OCI-LY1 (cell line): Measurements from ENCODE around the gene VEGFB.

Source experiments
- H2AFZ ChIP-seq: fragments of 200-600 bp; sonication (generic), shearing (Covaris generic); 2 replicates; pipeline ENCODE4 v1.6.0; 2014; ENCODE audit warnings: antibody characterized with exemption, mild to moderate bottlenecking, low read length
- H3F3A ChIP-seq: fragments of 200-600 bp; sonication (generic), shearing (Covaris generic); 2 replicates; pipeline ENCODE4 v1.6.0; 2014; ENCODE audit warnings: mild to moderate bottlenecking, antibody characterized with exemption, low read length, moderate library complexity; ENCODE audit not compliant: insufficient read depth
- H3K27ac ChIP-seq: fragments of 200-600 bp; sonication (generic); 2 replicates; pipeline ENCODE4 v1.5.1; 2014; ENCODE audit warnings: low read length, mixed run types, mild to moderate bottlenecking, low read depth; ENCODE audit not compliant: poor library complexity, severe bottlenecking
- H3K27me3 ChIP-seq: fragments of 200-600 bp; sonication (generic); 2 replicates; pipeline ENCODE4 v1.6.0; 2014; ENCODE audit warnings: antibody characterized with exemption, mild to moderate bottlenecking, low read length, moderate library complexity; ENCODE audit not compliant: insufficient read depth
- H3K36me3 ChIP-seq: fragments of 200-600 bp; sonication (generic); 2 replicates; pipeline ENCODE4 v1.6.1; 2014; ENCODE audit warnings: mild to moderate bottlenecking, antibody characterized with exemption, low read length, moderate library complexity, mixed read lengths; ENCODE audit not compliant: insufficient read depth
- H3K4me1 ChIP-seq: fragments of 200-600 bp; sonication (generic); 2 replicates; pipeline ENCODE4 v1.5.1; 2014; ENCODE audit warnings: mild to moderate bottlenecking, low read length, moderate library complexity; ENCODE audit not compliant: insufficient read depth, severe bottlenecking
- H3K4me2 ChIP-seq: fragments of 200-600 bp; sonication (generic), shearing (Covaris generic); 2 replicates; pipeline ENCODE4 v1.6.1; 2014; ENCODE audit warnings: low read length
- H3K4me3 ChIP-seq: fragments of 200-600 bp; sonication (generic); 2 replicates; pipeline ENCODE4 v1.5.1; 2014; ENCODE audit warnings: low read length, low read depth, mild to moderate bottlenecking, mixed read lengths; ENCODE audit not compliant: poor library complexity, severe bottlenecking
- H3K79me2 ChIP-seq: fragments of 200-600 bp; shearing (Covaris generic); 2 replicates; pipeline ENCODE4 v1.6.1; 2016; ENCODE audit warnings: mixed run types, low read length, mixed read lengths; ENCODE audit not compliant: insufficient read depth
- H3K9ac ChIP-seq: fragments of 200-600 bp; sonication (generic), shearing (Covaris generic); 2 replicates; pipeline ENCODE4 v1.6.1; 2014; ENCODE audit warnings: mild to moderate bottlenecking, low read length, mixed read lengths
- H3K9me2 ChIP-seq: fragments of 200-600 bp; sonication (generic), shearing (Covaris generic); 2 replicates; pipeline ENCODE4 v1.6.1; 2014; ENCODE audit warnings: low read depth, mild to moderate bottlenecking, low read length, mixed read lengths
- H3K9me3 ChIP-seq: fragments of 200-600 bp; shearing (Covaris generic); 2 replicates; pipeline ENCODE4 v1.6.1; 2014; ENCODE audit warnings: low read length, mixed read lengths
- H4K20me1 ChIP-seq: fragments of 200-600 bp; sonication (generic), shearing (Covaris generic); 2 replicates; pipeline ENCODE4 v1.6.0; 2016; ENCODE audit warnings: mild to moderate bottlenecking, low read length; ENCODE audit not compliant: insufficient read depth
- EZH2 ChIP-seq: fragments of 200-600 bp; sonication (generic), shearing (Covaris generic); IDR thresholded peaks from 2 replicates; pipeline ENCODE4 v1.8.0; 2017; ENCODE audit warnings: borderline replicate concordance, mixed run types, mild to moderate bottlenecking, antibody characterized with exemption, low read length, moderate library complexity, mixed read lengths
- TF ChIP-seq, protein P1 (sequence below): fragments of 200-600 bp; sonication (generic), shearing (Covaris generic); IDR thresholded peaks from 2 replicates; pipeline ENCODE4 v1.5.1; 2017; ENCODE audit warnings: mild to moderate bottlenecking, antibody characterized with exemption, low read length, moderate library complexity, mixed read lengths

VEGFB gene

DNA sequence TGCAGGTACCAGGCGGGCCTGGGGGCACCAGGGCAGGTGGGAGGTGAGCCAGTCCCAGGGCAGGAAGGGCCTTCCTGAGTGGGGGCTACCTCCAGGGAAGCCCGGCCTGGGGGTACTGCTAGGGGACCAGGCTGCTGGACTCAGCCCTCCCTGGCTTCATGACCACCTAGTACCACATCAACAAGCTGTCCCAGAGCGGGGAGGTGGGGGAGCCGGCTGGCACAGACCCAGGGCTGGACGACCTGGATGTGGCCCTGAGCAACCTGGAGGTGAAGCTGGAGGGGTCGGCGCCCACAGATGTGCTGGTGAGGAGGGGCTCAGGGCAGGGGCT is 15.1 kb upstream of the VEGFB start:
- Histone ChIP-seq H3K9me2 (no peaks in the 10 kb centered on the region), H3K4me2 (no peak overlapping the region), H3K4me3 (no peak overlapping the region), H3K27me3 (no peaks in the 10 kb centered on the region), H3K4me1 (peaks cover 2% of the 10 kb centered on the region), H3K9me3 (no peaks in the 10 kb centered on the region), H3F3A (no peaks in the 10 kb centered on the region), H3K36me3 (peaks cover 59% of the 10 kb centered on the region), H2AFZ (no peak overlapping the region), H4K20me1 (no peaks in the 10 kb centered on the region), H3K27ac (no peak overlapping the region), H3K79me2 (no peaks in the 10 kb centered on the region), H3K9ac (no peak overlapping the region)
- TF ChIP-seq, protein P1, sequence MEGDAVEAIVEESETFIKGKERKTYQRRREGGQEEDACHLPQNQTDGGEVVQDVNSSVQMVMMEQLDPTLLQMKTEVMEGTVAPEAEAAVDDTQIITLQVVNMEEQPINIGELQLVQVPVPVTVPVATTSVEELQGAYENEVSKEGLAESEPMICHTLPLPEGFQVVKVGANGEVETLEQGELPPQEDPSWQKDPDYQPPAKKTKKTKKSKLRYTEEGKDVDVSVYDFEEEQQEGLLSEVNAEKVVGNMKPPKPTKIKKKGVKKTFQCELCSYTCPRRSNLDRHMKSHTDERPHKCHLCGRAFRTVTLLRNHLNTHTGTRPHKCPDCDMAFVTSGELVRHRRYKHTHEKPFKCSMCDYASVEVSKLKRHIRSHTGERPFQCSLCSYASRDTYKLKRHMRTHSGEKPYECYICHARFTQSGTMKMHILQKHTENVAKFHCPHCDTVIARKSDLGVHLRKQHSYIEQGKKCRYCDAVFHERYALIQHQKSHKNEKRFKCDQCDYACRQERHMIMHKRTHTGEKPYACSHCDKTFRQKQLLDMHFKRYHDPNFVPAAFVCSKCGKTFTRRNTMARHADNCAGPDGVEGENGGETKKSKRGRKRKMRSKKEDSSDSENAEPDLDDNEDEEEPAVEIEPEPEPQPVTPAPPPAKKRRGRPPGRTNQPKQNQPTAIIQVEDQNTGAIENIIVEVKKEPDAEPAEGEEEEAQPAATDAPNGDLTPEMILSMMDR = no peak
- no peak for TF ChIP-seq EZH2

DNA sequence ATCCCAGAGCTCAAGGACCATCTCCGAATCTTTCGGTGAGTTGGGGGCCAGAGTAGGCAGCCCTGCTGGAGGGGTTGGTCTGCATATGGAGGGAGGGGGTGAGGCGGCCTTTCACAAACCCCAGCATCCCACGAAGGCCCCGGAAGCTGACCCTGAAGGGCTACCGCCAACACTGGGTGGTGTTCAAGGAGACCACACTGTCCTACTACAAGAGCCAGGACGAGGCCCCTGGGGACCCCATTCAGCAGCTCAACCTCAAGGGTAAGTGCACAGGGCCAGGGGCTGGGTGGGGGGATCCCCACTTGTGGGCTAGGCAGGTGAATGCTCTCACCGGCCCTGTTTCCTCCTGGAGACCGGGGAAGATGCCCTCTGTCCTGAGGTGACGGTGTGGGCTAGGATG is 14.6 kb upstream of the VEGFB start:
- H3K79me2 ChIP-seq = no peaks in the 10 kb centered on the region
- no peak for TF ChIP-seq EZH2
- TF ChIP-seq, protein P1 = no peak

DNA sequence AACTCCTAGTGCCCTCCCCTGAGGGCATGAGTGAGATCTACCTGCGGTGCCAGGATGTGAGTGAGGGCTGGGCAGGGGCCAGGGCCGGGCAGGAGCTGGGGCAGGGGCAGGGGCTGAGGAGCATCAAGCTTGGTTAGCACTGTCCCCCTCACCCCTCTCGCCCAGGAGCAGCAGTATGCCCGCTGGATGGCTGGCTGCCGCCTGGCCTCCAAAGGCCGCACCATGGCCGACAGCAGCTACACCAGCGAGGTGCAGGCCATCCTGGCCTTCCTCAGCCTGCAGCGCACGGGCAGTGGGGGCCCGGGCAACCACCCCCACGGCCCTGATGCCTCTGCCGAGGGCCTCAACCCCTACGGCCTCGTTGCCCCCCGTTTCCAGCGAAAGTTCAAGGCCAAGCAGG is 14.1 kb upstream of the VEGFB start:
- H3K36me3 ChIP-seq = peaks cover 53% of the 10 kb centered on the region
- H3F3A ChIP-seq = no peaks in the 10 kb centered on the region
- no peak overlapping the region for H3K4me2 ChIP-seq
- no peak for TF ChIP-seq EZH2
- TF ChIP-seq, protein P1 = no peak
- H2AFZ ChIP-seq = no peak overlapping the region
- no peaks in the 10 kb centered on the region for H3K79me2 ChIP-seq
- no peak overlapping the region for H3K4me3 ChIP-seq
- no peaks in the 10 kb centered on the region for H4K20me1 ChIP-seq
- no peaks in the 10 kb centered on the region for H3K27me3 ChIP-seq
- no peaks in the 10 kb centered on the region for H3K9me2 ChIP-seq
- no peaks in the 10 kb centered on the region for H3K9me3 ChIP-seq
- H3K27ac ChIP-seq = no peak overlapping the region
- H3K4me1 ChIP-seq = peaks cover 12% of the 10 kb centered on the region
- H3K9ac ChIP-seq = no peak overlapping the region

More for the DNA sequence above, 14.6 kb upstream of the VEGFB start:
- H3K4me3 ChIP-seq = no peak overlapping the region
- H3K9me3 ChIP-seq = no peaks in the 10 kb centered on the region
- peaks cover 58% of the 10 kb centered on the region for H3K36me3 ChIP-seq
- H3K27me3 ChIP-seq = no peaks in the 10 kb centered on the region
- no peaks in the 10 kb centered on the region for H3K9me2 ChIP-seq
- H3K9ac ChIP-seq = no peak overlapping the region
- H2AFZ ChIP-seq = no peak overlapping the region
- H3K4me1 ChIP-seq = peaks cover 7% of the 10 kb centered on the region
- H3K4me2 ChIP-seq = no peak overlapping the region
- H3F3A ChIP-seq = no peaks in the 10 kb centered on the region
- H3K27ac ChIP-seq = no peak overlapping the region
- H4K20me1 ChIP-seq = no peaks in the 10 kb centered on the region
